ENCODE measurements around the gene HSD11B2.

The HSD11B2 gene

GRCh38 chr16:67430977-67431774 is at the start of gene HSD11B2:
HSD11B2 (plus strand) TSS chr16:67431121; CDS start chr16:67431249, 128 bp downstream.
- H3K4me3 ChIP-seq (ENCODE audit: low read depth, low read length) = peak within 1 kb of the TSS; percentile 39
- DNase-seq (ENCODE audit: low read depth, low spot score) = no peak
- ChIA-PET CTCF (interaction anchor here (0.9 to 3.4 kb wide), 8 partner anchors 10 to 171 kb away, joined by 3 to 11 read pairs (median 4); partner anchors contain the start of gene ZDHHC1), POLR2A (no interaction called here)
- no peak for TF ChIP-seq CTCF (IDR thresholded peaks at IDR 0.05; ENCODE audit: insufficient read depth, low read length, missing control alignments)

GRCh38 chr16:67383284-67383683 is 47.6 kb upstream of the HSD11B2 start:
- no peak for TF ChIP-seq CTCF (IDR thresholded peaks at IDR 0.05; ENCODE audit: insufficient read depth, low read length, missing control alignments)
- ChIA-PET POLR2A (no interaction called here), CTCF (interaction anchor here (1.1 to 1.7 kb wide), 4 partner anchors 10 to 83 kb away, joined by 3 to 8 read pairs (median 4); partner anchors contain the start of genes TPPP3 and ZDHHC1)
- no peak overlapping the region for H3K4me3 ChIP-seq (ENCODE audit: low read depth, low read length)
- DNase-seq (ENCODE audit: low read depth, low spot score) = no peak

- POLR2A ChIA-PET = no interaction called here
- CTCF ChIA-PET = interaction anchor here (0.9 to 1.5 kb wide), 5 partner anchors 8 to 103 kb away, joined by 3 to 4 read pairs (median 3); partner anchors contain the start of genes ATP6V0D1 and TPPP3
- DNase-seq (ENCODE audit: low read depth, low spot score) = no peak
- no peak for TF ChIP-seq CTCF (IDR thresholded peaks at IDR 0.05; ENCODE audit: insufficient read depth, low read length, missing control alignments)
- H3K4me3 ChIP-seq (ENCODE audit: low read depth, low read length) = no peak overlapping the region
Measured at GRCh38 chr16:67384778-67385510, 46.0 kb upstream of the HSD11B2 start.

GRCh38 chr16:67386861-67387455 is 44.0 kb upstream of the HSD11B2 start:
- ChIA-PET CTCF (interaction anchor here (0.8 to 1.4 kb wide), 2 partner anchors 13 to 14 kb away, joined by 3 to 6 read pairs; no protein-coding TSS in a partner anchor), POLR2A (no interaction called here)
- DNase-seq (ENCODE audit: low read depth, low spot score) = no peak
- no peak for TF ChIP-seq CTCF (IDR thresholded peaks at IDR 0.05; ENCODE audit: insufficient read depth, low read length, missing control alignments)
- no peak overlapping the region for H3K4me3 ChIP-seq (ENCODE audit: low read depth, low read length)

GRCh38 chr16:67387479-67388079 is 43.3 kb upstream of the HSD11B2 start:
- TF ChIP-seq CTCF (IDR thresholded peaks at IDR 0.05; ENCODE audit: insufficient read depth, low read length, missing control alignments) = no peak
- H3K4me3 ChIP-seq (ENCODE audit: low read depth, low read length) = no peak overlapping the region
- ChIA-PET POLR2A (no interaction called here), CTCF (interaction anchor here (1.0 to 1.4 kb wide), 2 partner anchors 12 to 127 kb away, joined by 3 to 6 read pairs; no protein-coding TSS in a partner anchor)
- no peak for DNase-seq (ENCODE audit: low read depth, low spot score)

All from AG04449 (cell line).